ENCODE measurements around the gene AFF3.

Gene AFF3

DNA sequence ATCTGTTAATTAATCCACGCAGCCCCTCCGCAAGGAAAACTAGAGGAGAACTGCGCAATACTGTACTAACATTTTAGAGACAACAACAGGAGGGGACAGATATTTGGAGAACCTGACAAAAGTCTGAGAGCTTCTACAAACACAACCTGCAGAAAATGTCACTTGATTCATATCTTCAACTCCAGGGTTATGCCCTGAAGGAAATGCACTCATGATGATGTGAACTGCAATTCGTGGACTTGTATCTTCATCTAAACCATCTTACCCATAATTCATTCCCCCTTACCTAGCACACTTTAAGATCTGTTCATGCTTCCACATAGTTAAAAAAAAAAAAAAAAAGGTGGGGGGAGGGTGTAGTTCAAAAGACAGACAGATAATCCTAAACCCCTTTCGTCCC, 75.5 kb downstream of the AFF3 start:
- TF ChIP-seq, protein P1, sequence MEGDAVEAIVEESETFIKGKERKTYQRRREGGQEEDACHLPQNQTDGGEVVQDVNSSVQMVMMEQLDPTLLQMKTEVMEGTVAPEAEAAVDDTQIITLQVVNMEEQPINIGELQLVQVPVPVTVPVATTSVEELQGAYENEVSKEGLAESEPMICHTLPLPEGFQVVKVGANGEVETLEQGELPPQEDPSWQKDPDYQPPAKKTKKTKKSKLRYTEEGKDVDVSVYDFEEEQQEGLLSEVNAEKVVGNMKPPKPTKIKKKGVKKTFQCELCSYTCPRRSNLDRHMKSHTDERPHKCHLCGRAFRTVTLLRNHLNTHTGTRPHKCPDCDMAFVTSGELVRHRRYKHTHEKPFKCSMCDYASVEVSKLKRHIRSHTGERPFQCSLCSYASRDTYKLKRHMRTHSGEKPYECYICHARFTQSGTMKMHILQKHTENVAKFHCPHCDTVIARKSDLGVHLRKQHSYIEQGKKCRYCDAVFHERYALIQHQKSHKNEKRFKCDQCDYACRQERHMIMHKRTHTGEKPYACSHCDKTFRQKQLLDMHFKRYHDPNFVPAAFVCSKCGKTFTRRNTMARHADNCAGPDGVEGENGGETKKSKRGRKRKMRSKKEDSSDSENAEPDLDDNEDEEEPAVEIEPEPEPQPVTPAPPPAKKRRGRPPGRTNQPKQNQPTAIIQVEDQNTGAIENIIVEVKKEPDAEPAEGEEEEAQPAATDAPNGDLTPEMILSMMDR (IDR thresholded peaks at IDR 0.05) = no peak
- Histone ChIP-seq H3K27ac (no peak overlapping the region), H3K27me3 (no peaks in the 10 kb centered on the region), H3K4me3 (ENCODE audit: low read depth in 1 of 2, low read length in 1 of 2) (no peak overlapping the region), H3K4me1 (ENCODE audit: control insufficient read depth in 1 of 2, insufficient read depth in 1 of 2, low read depth in 1 of 2, low read length in 1 of 2) (peaks cover 3 to 6% of the 10 kb centered on the region in 2 experiments), H3K9me3 (no peaks in the 10 kb centered on the region), H3K36me3 (no peaks in the 10 kb centered on the region)

DNA sequence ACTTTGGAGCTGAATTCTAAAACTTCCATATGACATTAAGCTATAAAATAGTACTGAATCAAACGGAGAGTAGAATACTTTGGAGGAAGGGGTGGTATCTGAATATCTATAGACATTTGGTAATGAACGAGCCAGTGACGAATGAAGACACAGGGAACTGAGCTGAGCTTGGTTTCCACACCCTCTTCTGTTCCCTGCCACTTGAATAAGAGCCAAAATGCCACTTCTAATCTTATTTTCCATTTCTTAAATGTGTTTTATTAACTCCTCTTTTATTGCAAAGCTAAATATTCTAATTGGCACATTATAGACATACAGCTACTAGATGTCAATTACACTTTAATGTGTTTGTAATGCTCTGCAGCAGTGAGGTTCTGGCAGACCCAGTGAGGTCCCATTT, 76.1 kb downstream of the AFF3 start:
- no peaks in the 10 kb centered on the region for H3K27me3 ChIP-seq
- no peak overlapping the region for H3K27ac ChIP-seq
- TF ChIP-seq, protein P1 (IDR thresholded peaks at IDR 0.05) = no peak
- H3K4me3 ChIP-seq (ENCODE audit: low read depth in 1 of 2, low read length in 1 of 2) = no peak overlapping the region
- no peaks in the 10 kb centered on the region for H3K9me3 ChIP-seq
- H3K36me3 ChIP-seq = no peaks in the 10 kb centered on the region
- H3K4me1 ChIP-seq (ENCODE audit: control insufficient read depth in 1 of 2, insufficient read depth in 1 of 2, low read depth in 1 of 2, low read length in 1 of 2) = peaks cover under 1 to 1% of the 10 kb centered on the region in 2 experiments

DNA sequence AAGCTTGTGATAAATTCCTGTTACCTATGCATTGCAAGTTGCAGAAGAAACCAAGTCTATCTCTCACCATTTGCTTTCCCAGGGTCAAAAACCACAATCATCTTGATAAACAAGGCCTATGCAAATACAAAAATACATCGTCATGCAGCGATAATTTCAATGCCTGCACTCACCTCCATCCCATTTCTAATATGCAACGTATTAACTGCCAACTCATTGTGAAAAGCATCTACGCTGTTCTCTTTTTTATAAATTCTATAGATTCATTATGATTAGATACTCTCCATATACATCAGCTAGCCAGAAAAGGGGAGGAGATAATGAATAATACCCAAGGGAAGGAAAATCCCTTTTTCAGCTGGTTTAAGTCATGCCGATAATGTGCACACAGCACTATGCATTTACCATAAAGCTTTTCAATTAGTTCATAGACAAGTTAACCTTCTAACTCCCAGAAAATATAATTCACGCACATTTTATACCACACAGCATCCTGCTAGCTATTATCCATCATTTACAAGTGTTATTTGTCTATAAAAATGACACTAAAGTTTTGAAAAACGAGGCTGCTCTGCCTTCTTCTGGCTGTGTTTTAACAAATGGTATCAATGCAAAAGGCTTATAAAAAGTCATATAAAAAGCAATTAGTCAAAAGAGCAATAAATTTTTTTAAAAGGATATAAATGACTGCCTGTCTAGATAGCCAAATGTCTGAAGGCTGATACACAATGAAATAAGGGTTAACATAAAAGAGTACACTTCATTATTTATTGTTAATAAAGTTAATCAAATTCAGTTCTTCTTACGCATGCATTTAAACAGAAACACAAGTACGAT, 77.6 kb downstream of the AFF3 start:
- Histone ChIP-seq H3K9me3 (no peaks in the 10 kb centered on the region), H3K27me3 (no peaks in the 10 kb centered on the region), H3K4me3 (ENCODE audit: low read depth in 1 of 2, low read length in 1 of 2) (no peak overlapping the region), H3K27ac (no peak overlapping the region), H3K4me1 (ENCODE audit: control insufficient read depth in 1 of 2, insufficient read depth in 1 of 2, low read depth in 1 of 2, low read length in 1 of 2) (no peaks in the 10 kb centered on the region), H3K36me3 (no peaks in the 10 kb centered on the region)
- TF ChIP-seq, protein P1 (IDR thresholded peaks at IDR 0.05) = no peak

DNA sequence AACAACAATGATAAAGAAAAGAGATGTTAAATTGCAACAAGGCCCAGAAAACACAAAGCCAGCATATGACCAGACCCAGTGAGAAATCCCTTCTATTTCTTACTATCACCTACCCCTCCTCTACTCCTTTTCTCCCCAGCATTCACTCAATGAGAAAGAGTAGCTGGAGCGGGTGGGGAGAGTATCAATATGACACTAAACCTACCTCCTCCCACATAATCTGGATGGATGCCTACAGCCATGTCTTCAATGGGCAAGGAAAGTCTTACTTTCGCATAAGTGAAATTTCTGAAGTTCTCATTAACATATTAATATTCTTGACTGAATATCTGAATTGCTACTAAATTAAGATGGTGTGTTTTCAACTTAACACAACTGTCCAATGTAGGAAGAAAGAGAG, 78.2 kb downstream of the AFF3 start:
- no peak overlapping the region for H3K27ac ChIP-seq
- TF ChIP-seq, protein P1 (IDR thresholded peaks at IDR 0.05) = no peak
- H3K36me3 ChIP-seq = no peaks in the 10 kb centered on the region
- no peaks in the 10 kb centered on the region for H3K9me3 ChIP-seq
- H3K4me1 ChIP-seq (ENCODE audit: control insufficient read depth in 1 of 2, insufficient read depth in 1 of 2, low read depth in 1 of 2, low read length in 1 of 2) = no peaks in the 10 kb centered on the region
- no peak overlapping the region for H3K4me3 ChIP-seq (ENCODE audit: low read depth in 1 of 2, low read length in 1 of 2)
- no peaks in the 10 kb centered on the region for H3K27me3 ChIP-seq

DNA sequence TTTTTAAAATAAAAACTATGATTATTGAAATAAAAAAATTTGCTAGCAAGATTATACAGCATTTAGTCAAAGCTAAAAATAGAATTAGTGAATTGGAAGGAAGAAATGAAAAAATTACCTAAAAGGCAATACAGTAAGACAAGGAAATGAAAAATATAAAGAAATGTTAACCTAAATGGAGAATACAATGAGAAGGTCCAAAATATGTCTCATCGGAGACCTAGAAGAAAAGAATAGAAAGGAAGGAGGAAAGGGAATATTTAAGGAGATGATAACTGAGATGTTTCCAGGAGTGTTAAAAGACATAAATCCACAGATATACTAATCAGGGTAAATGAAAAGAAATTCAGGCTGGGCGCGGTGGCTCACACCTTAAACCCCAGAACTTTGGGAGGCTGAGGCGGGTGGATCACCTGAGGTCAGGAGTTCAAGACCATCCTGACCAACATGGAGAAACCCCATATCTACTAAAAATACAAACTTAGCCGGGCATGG, 78.9 kb downstream of the AFF3 start:
- Histone ChIP-seq H3K27me3 (no peaks in the 10 kb centered on the region), H3K36me3 (no peaks in the 10 kb centered on the region), H3K4me3 (ENCODE audit: low read depth in 1 of 2, low read length in 1 of 2) (no peak overlapping the region), H3K4me1 (ENCODE audit: control insufficient read depth in 1 of 2, insufficient read depth in 1 of 2, low read depth in 1 of 2, low read length in 1 of 2) (no peaks in the 10 kb centered on the region), H3K27ac (no peak overlapping the region), H3K9me3 (no peaks in the 10 kb centered on the region)
- TF ChIP-seq, protein P1 (IDR thresholded peaks at IDR 0.05) = no peak
